ENCODE results near the gene TAS2R41.
"Not testable (repeated sequence)": the region's sequence is repeated elsewhere in the genome, so short reads cannot be mapped to it uniquely, and the experiment has no call there.

TAS2R41 gene

DNA sequence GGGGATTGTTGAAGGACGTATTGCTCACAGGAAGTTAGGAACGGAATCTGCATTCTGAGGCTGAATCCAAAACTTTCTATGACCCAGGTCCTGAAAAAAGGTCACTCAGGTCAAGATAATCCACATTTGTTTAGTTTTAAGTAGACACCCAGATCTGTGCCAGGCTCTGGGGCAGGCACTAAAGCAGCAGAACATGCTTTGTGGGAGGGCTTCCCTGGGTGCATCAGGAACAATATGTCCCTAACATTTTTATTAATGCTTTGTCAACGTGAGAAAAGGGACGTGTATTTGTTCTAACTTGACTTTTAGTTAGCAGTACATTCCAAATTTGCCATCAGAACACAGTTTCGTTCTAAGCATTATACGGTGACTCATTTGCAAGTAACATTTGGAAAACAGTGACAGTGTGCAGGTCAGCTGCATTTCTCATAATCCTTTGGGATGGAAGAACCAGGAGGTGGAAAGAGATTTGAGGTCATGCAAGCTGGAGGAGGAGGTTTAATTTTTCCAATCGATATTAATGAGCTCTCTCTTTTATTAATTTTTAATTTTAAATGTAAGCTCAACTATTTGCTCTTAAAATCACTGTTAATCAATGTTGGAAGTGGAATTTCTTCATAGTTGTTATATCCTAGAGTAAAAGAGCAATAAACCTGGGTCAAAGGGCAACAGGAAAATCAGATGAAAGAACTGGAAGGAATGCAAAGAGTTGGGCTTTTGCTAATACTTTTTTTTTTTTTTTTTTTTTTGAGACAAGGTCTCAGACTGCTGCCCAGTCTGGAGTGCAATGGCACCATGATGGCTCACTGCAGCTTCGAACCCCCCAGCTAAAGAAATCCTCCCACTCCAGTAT is 35.0 kb downstream of the TAS2R41 start:
- H3K27ac ChIP-seq (ENCODE audit: insufficient read depth, low read length, poor library complexity, severe bottlenecking): no peak overlapping the region
- H3K4me3 ChIP-seq (ENCODE audit: insufficient read depth, low read depth, low read length, poor library complexity, severe bottlenecking): no peak overlapping the region
- no peaks in the 10 kb centered on the region for H3K27me3 ChIP-seq (replicated peaks; ENCODE audit: control insufficient read depth, insufficient read depth, low read length, poor library complexity, severe bottlenecking)
- no peaks in the 10 kb centered on the region for H3K9me3 ChIP-seq (ENCODE audit: control insufficient read depth, low read length)
- DNase-seq: no peak
- no peaks in the 10 kb centered on the region for H3K36me3 ChIP-seq (ENCODE audit: control insufficient read depth, insufficient read depth, low read length)
- H3K4me1 ChIP-seq (ENCODE audit: control insufficient read depth, insufficient read depth, low read length, poor library complexity, severe bottlenecking): no peaks in the 10 kb centered on the region

DNA sequence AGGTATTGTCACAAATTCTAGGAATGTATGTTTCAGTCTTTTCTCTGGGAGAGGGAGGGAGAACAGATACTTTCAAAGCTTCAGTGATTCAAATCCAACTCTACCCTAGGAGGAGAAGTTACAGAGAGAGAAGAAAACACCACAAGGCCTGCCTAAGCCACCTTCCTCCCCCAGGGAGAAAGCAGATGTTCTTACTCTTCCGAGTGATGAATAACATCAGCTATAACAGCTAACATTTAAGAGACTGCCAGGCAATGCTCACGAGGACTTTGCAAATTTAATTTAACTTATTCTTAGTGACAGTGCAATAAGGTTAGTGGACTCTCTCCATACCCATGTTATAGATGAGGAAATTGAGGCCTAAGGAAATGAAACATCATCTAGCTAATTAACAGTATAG is 36.8 kb downstream of the TAS2R41 start:
- Histone ChIP-seq H3K27me3 (replicated peaks; ENCODE audit: control insufficient read depth, insufficient read depth, low read length, poor library complexity, severe bottlenecking) (no peaks in the 10 kb centered on the region), H3K4me1 (ENCODE audit: control insufficient read depth, insufficient read depth, low read length, poor library complexity, severe bottlenecking) (no peaks in the 10 kb centered on the region), H3K27ac (ENCODE audit: insufficient read depth, low read length, poor library complexity, severe bottlenecking) (no peak overlapping the region), H3K4me3 (ENCODE audit: insufficient read depth, low read depth, low read length, poor library complexity, severe bottlenecking) (no peak overlapping the region), H3K9me3 (ENCODE audit: control insufficient read depth, low read length) (no peaks in the 10 kb centered on the region), H3K36me3 (ENCODE audit: control insufficient read depth, insufficient read depth, low read length) (peaks cover 3% of the 10 kb centered on the region)
- no peak for DNase-seq

DNA sequence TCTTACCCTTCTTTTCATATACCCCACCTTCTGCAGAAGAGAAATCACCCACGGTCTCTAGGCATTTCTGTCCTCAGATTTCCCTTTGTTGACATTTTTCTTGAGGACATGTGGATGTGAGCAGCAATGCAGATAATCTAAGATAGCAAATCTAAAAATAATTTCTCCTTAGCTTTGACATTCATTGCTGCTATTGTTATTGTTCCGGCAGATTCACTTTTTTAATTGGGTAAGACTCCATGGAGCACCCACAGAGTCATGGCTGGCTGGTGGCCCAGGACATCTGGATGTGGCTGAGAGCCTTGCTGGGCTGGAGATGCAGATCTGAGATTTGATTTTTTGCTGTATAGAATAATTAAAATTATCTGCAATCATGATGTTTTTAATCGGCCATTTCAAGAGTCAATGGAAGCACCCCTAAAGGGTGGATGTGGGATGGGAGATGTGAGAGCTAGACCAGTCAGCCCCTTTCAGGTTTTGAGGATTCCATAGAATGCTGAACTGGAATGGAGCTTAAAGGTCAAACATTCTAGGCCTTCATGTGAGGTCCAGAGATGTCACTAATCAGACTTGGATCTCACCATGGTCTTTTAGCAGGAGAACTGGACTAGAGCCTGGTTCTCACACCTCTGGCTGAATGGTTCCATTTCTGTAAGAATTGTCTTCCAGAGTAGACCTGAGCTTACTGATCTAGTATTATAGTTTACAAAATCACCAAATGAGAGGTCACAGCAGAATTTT is 37.5 kb downstream of the TAS2R41 start:
- Histone ChIP-seq H3K4me3 (ENCODE audit: insufficient read depth, low read depth, low read length, poor library complexity, severe bottlenecking) (no peak overlapping the region), H3K9me3 (ENCODE audit: control insufficient read depth, low read length) (no peaks in the 10 kb centered on the region), H3K4me1 (ENCODE audit: control insufficient read depth, insufficient read depth, low read length, poor library complexity, severe bottlenecking) (no peaks in the 10 kb centered on the region), H3K27ac (ENCODE audit: insufficient read depth, low read length, poor library complexity, severe bottlenecking) (no peak overlapping the region), H3K27me3 (replicated peaks; ENCODE audit: control insufficient read depth, insufficient read depth, low read length, poor library complexity, severe bottlenecking) (no peaks in the 10 kb centered on the region), H3K36me3 (ENCODE audit: control insufficient read depth, insufficient read depth, low read length) (peaks cover 3% of the 10 kb centered on the region)
- no peak for DNase-seq

DNA sequence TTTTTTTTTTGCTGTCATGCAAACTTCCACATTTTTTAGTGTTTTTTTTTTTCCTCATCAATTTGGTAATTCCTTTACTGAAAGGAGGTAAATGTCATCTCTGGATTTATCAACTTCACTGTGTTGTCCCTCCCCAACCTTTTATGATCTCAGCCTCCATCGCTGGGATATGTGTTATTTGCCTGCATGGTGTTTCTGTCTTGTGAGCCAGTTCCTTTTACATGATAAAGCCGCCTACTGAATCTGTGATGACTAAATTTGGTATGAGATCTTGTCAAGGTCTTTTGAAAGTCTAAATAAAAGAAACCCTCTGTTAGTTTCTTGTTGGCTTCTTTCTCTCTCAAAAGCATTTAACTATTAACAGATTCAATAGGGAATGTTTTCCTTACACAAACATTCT is 39.3 kb downstream of the TAS2R41 start:
- peaks cover 3% of the 10 kb centered on the region for H3K36me3 ChIP-seq (ENCODE audit: control insufficient read depth, insufficient read depth, low read length)
- no peaks in the 10 kb centered on the region for H3K27me3 ChIP-seq (replicated peaks; ENCODE audit: control insufficient read depth, insufficient read depth, low read length, poor library complexity, severe bottlenecking)
- H3K9me3 ChIP-seq (ENCODE audit: control insufficient read depth, low read length): no peaks in the 10 kb centered on the region
- H3K4me1 ChIP-seq (ENCODE audit: control insufficient read depth, insufficient read depth, low read length, poor library complexity, severe bottlenecking): no peaks in the 10 kb centered on the region
- no peak overlapping the region for H3K4me3 ChIP-seq (ENCODE audit: insufficient read depth, low read depth, low read length, poor library complexity, severe bottlenecking)
- DNase-seq: no peak
- no peak overlapping the region for H3K27ac ChIP-seq (ENCODE audit: insufficient read depth, low read length, poor library complexity, severe bottlenecking)

DNA sequence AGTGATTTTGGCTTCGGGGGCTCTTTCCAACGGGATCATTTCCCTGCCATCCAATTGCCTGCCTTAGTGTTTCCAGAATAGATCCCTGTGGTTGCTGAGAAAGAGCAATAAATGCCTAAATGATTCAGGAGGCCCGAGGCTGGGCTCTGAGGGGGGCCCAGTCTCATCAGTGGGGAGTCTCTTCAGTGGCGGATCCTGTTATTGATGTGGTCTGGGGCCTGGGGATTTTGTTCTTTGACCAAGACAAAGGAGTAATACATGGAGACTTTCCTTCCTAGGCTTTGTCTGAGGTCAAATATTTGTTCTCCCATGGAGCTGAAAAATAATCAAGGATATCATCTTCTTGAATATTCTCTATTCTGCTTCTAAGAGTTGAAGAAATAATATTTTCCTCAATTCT is 40.8 kb downstream of the TAS2R41 start:
- Histone ChIP-seq H3K9me3 (ENCODE audit: control insufficient read depth, low read length) (no peaks in the 10 kb centered on the region), H3K27ac (ENCODE audit: insufficient read depth, low read length, poor library complexity, severe bottlenecking) (no peak overlapping the region), H3K4me3 (ENCODE audit: insufficient read depth, low read depth, low read length, poor library complexity, severe bottlenecking) (no peak overlapping the region), H3K36me3 (ENCODE audit: control insufficient read depth, insufficient read depth, low read length) (peaks cover 3% of the 10 kb centered on the region), H3K4me1 (ENCODE audit: control insufficient read depth, insufficient read depth, low read length, poor library complexity, severe bottlenecking) (no peaks in the 10 kb centered on the region), H3K27me3 (replicated peaks; ENCODE audit: control insufficient read depth, insufficient read depth, low read length, poor library complexity, severe bottlenecking) (no peaks in the 10 kb centered on the region)
- no peak for DNase-seq

DNA sequence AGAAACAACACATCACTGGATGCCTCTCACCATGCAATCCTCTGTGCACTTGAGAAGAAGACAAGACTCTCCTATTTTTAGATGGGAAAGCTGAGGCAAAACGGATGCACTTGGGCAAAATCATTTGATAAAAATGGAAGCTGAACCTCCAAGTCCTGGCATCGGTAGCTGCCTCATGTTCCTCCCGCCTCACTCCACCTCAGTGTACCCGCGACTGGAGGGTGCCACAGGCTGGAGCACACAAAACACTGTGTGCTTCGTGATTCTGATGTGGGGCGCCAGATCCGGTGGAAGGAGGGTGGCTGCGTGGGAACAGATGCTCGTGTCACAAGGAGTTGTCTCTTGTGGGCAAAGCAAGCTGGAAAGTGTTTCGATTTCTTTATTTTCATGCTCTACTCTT is 41.3 kb downstream of the TAS2R41 start:
- H3K36me3 ChIP-seq (ENCODE audit: control insufficient read depth, insufficient read depth, low read length): peaks cover 3% of the 10 kb centered on the region
- no peak overlapping the region for H3K27ac ChIP-seq (ENCODE audit: insufficient read depth, low read length, poor library complexity, severe bottlenecking)
- no peaks in the 10 kb centered on the region for H3K9me3 ChIP-seq (ENCODE audit: control insufficient read depth, low read length)
- DNase-seq: no peak
- no peaks in the 10 kb centered on the region for H3K27me3 ChIP-seq (replicated peaks; ENCODE audit: control insufficient read depth, insufficient read depth, low read length, poor library complexity, severe bottlenecking)
- H3K4me1 ChIP-seq (ENCODE audit: control insufficient read depth, insufficient read depth, low read length, poor library complexity, severe bottlenecking): no peaks in the 10 kb centered on the region
- no peak overlapping the region for H3K4me3 ChIP-seq (ENCODE audit: insufficient read depth, low read depth, low read length, poor library complexity, severe bottlenecking)

DNA sequence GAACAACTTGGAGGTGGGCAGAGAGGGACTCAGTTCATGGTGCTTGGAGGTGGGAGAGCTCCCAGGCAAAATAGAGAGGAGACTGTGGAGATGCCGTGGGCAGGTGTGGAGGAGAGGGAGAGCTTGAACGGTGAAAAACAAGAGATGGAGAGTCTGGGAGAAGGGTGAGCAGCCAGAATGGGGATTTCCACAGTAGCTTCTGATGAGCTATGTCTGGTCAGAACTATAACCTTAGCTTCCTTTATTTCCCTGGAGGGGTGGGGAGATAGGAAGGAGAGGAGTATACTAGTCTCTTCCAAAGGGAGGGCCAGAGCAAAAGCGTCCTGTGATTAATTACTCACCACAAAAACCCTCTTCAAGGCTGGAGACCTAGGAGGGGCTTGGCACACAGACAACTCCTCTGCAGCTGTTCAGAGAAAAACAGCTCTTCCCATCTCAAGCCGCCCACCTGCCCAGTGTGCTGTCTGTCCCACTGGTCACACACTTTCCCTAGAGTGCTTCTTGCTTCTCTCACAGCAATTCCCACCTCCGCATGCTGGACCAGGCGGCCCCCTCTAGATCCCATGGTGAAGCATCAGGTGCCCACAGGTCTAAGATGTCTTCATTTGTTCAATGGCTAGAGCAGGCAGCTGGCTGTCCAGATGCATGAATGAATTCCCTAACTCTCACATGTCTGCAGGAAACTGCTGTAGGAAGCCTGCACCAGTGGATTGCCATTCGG is 41.9 kb downstream of the TAS2R41 start:
- H3K4me3 ChIP-seq (ENCODE audit: insufficient read depth, low read depth, low read length, poor library complexity, severe bottlenecking): no peak overlapping the region
- H3K9me3 ChIP-seq (ENCODE audit: control insufficient read depth, low read length): no peaks in the 10 kb centered on the region
- H3K27ac ChIP-seq (ENCODE audit: insufficient read depth, low read length, poor library complexity, severe bottlenecking): no peak overlapping the region
- no peaks in the 10 kb centered on the region for H3K27me3 ChIP-seq (replicated peaks; ENCODE audit: control insufficient read depth, insufficient read depth, low read length, poor library complexity, severe bottlenecking)
- DNase-seq: no peak
- H3K4me1 ChIP-seq (ENCODE audit: control insufficient read depth, insufficient read depth, low read length, poor library complexity, severe bottlenecking): no peaks in the 10 kb centered on the region
- H3K36me3 ChIP-seq (ENCODE audit: control insufficient read depth, insufficient read depth, low read length): peaks cover 3% of the 10 kb centered on the region

DNA sequence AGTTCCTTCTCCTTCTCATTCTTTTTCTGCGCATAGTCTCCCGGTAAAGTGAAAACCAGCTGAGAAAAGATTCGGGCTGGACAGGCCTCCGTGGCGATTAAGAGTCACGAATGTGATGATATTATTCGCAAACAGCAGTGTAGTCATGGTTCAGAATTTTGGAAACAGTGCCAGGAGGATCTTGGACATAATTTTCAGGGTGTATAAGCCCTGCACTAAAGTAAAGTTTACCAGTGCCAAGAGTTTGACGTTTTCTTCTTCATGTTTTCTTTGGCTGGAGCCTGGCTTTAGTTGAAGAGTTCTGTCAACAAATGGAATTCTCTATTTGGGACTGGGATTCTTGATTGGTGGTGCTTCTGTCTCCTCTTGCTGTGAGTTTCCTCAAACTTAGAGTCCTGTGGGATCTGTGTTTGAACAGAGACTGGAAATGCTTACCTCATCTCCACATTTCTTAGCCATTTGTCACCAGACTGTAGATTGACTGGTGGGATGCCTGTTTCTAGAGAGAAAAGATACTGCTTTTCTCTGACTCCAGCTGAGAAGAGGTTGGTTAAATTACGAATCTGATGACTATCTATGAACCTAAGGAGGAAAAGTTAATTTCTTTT is 44.7 kb downstream of the TAS2R41 start:
- not testable (repeated sequence) for H3K36me3 ChIP-seq (ENCODE audit: control insufficient read depth, insufficient read depth, low read length); H3K4me3 ChIP-seq (ENCODE audit: insufficient read depth, low read depth, low read length, poor library complexity, severe bottlenecking); DNase-seq; H3K27me3 ChIP-seq (replicated peaks; ENCODE audit: control insufficient read depth, insufficient read depth, low read length, poor library complexity, severe bottlenecking); H3K4me1 ChIP-seq (ENCODE audit: control insufficient read depth, insufficient read depth, low read length, poor library complexity, severe bottlenecking); H3K9me3 ChIP-seq (ENCODE audit: control insufficient read depth, low read length); H3K27ac ChIP-seq (ENCODE audit: insufficient read depth, low read length, poor library complexity, severe bottlenecking)
